Spleen (tissue), 7 donors: ENCODE data around the gene TWIST2.

ENCODE experiments used
- POLR2A ChIP-seq, 3 donors: fragments of 450-650 bp; IDR thresholded peaks; one replicate each; pipeline ENCODE4 v1.5.1; 2017; ENCODE audit warnings: antibody characterized with exemption in 3 of 3, mild to moderate bottlenecking in 1 of 3
- POLR2AphosphoS5 ChIP-seq, 3 donors: sonication (generic); formaldehyde crosslinking; IDR thresholded peaks; one replicate each; pipeline ENCODE4 v1.5.1; 2017; ENCODE audit warnings: antibody characterized with exemption in 3 of 3
- TF ChIP-seq, protein P1 (sequence below), 11 experiments: fragments of 200-600 bp in 7 of 11; fragments of 450-650 bp in 4 of 11; sonication (generic) in 4 of 11; IDR thresholded peaks in 8 of 11; conservative IDR thresholded peaks in 3 of 11; 1 replicate in 7 of 11; 2 replicates in 4 of 11; pipeline versions ENCODE4 v1.4.0 to v1.8.0; 2016 to 2021; ENCODE audit warnings: antibody characterized with exemption in 11 of 11, inconsistent platforms in 4 of 11, mild to moderate bottlenecking in 1 of 11
- donor health status: DM: no; HTN: no; CAD: no; lungs with moderate emphysema.
- donor health status: DM: no; HTN: no; CAD: no.
- donor health status: DM: no; HTN: no; CAD: no.

DNA sequence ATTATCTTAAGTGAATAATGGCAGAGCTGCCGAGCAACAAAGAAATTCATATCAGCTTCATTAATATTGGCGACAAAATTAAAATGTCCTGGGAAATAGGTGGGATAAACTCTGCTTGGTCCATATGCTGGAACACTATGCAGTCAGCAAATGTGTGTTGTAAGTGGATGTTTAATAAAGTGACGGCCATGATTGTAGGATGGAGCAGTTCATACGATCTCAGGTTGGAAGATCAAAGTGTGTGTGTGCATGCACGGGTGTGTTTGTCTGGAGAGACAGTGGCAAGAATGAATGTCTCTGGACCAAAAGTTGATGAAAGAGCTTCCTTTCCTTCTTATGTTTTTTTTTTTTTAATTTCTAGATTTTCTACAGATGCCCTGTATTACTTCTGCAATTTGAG, 14.8 kb downstream of the TWIST2 start:
- TF ChIP-seq, protein P1, sequence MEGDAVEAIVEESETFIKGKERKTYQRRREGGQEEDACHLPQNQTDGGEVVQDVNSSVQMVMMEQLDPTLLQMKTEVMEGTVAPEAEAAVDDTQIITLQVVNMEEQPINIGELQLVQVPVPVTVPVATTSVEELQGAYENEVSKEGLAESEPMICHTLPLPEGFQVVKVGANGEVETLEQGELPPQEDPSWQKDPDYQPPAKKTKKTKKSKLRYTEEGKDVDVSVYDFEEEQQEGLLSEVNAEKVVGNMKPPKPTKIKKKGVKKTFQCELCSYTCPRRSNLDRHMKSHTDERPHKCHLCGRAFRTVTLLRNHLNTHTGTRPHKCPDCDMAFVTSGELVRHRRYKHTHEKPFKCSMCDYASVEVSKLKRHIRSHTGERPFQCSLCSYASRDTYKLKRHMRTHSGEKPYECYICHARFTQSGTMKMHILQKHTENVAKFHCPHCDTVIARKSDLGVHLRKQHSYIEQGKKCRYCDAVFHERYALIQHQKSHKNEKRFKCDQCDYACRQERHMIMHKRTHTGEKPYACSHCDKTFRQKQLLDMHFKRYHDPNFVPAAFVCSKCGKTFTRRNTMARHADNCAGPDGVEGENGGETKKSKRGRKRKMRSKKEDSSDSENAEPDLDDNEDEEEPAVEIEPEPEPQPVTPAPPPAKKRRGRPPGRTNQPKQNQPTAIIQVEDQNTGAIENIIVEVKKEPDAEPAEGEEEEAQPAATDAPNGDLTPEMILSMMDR (IDR thresholded peaks at IDR 0.05 in 8 of 11, conservative IDR thresholded peaks at IDR 0.05 in 3 of 11), result no peak
- no peak for TF ChIP-seq POLR2AphosphoS5 (IDR thresholded peaks at IDR 0.05)
- TF ChIP-seq POLR2A (IDR thresholded peaks at IDR 0.05), result no peak
